HPDE6-E6E7 (cell line): ENCODE measurements around the gene OR2M5.

Experiments used
- DNase-seq: peaks from one replicate; pipeline ENCODE4 v3.0.0; 2011; ENCODE audit warnings: missing footprints; ENCODE audit errors: extremely low spot score

Gene OR2M5, protein sequence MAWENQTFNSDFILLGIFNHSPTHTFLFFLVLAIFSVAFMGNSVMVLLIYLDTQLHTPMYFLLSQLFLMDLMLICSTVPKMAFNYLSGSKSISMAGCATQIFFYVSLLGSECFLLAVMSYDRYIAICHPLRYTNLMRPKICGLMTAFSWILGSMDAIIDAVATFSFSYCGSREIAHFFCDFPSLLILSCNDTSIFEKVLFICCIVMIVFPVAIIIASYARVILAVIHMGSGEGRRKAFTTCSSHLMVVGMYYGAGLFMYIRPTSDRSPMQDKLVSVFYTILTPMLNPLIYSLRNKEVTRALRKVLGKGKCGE

DNA sequence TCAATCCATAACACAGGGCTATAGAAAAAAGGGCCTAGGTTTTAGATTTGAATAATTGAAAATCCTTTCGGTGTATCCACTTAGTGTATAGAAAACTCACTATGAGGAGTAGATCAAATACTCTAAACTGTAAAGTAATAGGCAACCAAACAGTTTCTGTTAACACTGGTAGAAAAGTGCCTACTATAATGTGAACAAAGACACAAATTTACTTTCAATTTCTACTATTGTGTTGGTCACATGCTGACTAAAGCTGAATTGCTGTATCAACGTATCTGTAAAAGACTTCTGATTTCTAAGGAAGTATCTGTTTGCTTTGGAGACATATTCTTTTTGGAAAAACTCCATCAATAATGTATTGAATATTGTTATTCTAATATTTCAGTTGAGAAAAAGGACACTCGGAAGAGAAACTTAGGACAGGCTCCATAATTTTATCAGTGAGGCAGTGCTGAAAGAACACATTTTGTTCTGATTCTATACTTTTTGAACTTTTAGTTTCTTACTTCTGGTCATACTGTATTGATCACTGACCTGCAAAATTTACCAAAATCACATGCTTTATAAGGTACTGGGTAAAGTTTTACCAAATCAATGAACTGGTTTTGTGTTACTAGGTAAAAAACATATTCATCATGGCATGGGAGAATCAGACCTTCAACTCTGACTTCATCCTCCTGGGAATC, at the start of gene OR2M5:
Gene OR2M5, plus strand, starts transcription at position 636 of the 686 bp plus-strand sequence. Its CDS starts 0 bp downstream, at position 636.
- DNase-seq, result no peak

DNA sequence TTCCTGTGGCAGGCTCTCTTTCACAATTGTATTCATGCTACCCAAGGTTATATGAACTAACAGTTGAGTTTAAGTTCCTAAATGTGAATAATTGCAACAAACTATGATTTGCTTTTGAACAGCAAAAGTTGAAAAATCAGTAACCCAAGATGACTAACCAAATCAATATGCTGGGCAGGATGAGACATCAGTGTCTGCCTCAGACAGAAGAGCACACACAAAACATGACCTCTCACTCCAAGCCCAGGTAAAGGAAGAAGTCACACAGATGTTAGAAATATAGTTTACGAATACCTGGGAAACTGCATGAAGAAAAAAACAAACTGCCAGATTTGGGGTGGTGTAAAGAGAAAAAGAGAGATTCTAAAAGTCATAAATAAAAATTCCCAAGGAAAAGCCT, 46.4 kb upstream of the OR2M5 start:
- DNase-seq, result no peak

DNA sequence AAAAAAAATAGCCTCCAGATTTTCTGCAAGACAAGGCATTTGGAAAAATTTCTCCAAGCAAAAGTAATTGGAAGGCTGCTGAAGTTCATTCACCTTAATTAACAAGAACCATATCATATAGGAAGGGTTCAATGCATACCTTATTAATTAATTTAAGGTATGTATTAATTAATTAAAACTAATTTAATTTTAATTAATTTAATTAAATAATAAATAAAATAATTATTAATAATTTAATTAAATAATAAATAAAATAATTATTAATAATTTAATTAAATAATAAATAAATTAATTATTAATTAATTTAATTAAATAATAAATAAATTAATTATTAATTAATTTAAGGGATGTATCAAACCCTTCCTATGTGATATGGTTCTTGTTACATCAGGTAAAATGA, 42.1 kb upstream of the OR2M5 start:
- DNase-seq, result no peak

DNA sequence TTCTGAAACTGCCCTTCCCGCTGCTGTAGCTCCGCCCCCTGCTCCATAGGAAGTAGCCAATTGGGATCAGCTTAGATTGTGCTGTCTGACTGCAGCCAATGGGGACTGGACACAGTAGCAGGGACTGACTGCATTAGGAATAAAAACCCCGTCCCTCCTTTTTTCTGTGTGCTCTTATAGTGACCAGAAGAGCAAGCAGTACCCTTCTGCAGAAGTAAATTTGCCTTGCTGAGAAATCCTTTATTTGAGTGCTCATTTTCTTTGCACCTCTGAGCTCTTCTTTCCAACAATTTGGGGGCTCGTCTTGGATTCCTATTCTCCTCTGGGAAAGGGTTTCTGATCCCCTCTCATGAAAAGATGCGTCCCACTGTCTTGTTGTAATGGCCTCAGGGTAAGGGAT, 33.8 kb upstream of the OR2M5 start:
- DNase-seq, result no peak

DNA sequence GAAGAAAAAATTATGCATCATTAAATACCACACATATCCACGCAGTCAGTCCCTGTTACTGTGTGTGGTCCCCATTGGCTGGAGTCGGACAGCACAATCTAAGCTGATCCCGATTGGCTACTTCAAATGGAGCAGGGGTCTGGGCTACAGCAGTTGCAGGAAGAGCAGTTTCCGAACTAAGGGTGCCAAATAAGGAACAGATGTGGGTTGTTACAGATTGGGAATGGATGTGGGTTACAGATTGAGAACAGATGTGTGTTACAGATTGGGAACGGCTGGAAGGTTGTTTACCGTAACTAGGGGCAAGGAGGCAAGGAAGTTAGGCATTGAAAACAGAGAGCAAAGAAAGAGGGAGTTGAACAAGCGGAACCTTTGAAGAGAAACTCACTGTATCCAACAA, 30.1 kb upstream of the OR2M5 start:
- DNase-seq, result no peak

DNA sequence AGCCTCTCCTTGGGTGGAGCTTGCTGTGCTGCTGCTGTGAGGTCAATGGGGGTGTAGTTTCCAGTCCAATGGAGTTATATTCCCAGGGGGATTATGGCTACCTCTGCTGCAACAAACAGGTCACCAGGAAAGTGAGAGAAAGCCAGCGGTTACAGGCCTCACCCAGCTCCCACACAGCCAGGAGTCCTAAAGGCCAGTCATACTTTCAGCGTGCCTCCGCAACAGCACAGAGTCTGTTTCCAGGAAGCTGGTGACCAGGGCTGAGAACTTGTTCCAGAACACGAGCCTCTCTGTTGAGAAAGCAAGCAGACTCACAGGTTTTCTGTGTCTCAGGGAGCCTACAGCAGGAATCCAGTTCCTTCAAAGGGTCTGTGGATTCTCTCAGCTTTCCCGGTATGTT, 17.3 kb upstream of the OR2M5 start:
- DNase-seq, result no peak

DNA sequence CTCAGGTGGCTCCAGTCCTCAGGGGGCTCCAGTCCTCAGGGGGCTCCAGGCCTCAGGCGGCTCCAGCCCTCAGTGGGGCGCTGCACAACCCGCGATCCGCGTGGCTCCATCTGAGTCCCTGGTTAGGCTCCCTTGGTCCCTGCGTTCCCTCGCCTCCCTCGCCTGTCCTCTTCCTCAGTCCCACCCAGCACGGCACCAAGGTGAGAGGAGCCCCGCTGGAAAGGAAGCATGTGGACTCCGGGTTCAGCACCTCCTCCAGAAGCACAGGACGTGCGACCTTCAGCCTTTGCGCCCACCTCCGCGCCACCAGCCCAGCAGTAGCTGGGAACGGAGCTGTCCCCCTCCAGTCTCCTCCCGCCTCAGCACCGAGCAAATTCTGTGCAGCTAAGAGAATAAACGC, 8.1 kb upstream of the OR2M5 start:
- DNase-seq, result no peak

DNA sequence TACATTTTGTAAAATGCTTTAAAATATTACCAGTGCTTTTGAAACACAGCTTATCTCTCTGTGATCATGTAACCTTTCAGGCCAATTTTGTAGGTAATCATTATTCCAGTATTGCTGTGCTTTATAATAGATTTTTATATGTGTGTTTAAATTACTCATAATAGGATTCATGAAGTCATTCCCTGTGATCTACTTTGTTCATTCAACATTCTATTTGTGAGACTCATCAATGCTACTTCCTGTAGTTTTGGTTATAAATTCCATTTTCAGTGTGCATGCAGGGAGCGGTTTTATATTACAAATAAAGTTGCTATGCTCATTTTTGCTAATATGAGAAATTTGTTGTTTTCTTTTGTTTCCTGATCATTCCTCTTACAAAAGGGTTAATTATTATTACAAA, 4.1 kb upstream of the OR2M5 start:
- no peak for DNase-seq

DNA sequence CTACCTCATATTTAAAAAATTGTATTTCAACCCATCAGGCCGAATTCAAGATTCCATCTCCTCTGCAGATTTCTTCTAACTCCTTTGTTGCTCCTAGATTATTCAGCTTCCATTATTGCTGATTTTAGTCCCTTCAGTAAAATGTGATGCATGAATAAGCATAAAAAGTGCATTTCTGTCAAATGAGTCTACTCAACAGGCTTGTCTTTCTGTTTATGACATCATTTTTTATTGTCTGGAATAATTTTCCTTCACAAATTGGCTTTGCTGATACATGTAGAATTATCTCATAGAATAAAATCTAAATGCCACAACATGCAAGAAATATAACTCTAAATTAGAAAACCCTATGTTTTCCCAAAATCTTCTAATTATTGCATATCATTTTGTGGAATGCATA, 1.6 kb upstream of the OR2M5 start:
- no peak for DNase-seq

DNA sequence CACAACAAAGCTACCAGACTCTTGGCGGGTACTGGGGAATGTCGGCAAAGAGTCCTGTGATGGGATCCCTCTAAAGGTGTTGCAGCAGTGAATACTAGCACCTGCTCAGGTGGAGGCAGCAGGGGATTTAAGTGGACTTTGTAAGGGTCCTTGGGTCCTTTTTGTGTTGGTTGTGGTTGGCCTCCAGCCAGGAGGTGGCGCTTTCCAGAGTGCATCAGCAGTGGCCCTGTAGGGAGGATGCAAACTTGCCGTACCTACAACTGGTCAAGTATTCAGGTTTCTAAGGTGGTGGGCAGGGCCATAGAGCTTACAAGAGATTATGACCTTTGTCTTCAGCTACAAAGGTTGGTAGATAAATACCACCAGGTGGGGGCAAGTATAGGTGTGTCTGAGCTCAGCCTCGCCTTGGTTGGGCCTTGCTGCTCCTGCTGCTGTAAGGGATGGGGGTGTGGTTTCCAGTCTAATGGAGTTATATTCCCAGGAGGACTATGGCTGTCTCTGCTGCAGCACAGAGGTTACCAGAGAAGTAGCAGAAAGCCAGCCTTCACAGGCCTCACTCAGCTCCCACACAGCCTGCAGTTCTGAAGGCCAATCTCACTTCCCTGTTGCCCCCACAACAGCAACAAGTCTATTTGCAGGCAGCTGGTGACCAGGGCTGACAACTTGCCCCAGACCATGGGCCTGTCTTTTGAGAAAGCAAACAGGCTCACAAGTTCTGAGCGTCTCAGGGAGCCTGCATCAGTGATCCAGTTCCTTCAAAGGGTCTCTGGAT, 7.3 kb downstream of the OR2M5 start:
- no peak for DNase-seq

DNA sequence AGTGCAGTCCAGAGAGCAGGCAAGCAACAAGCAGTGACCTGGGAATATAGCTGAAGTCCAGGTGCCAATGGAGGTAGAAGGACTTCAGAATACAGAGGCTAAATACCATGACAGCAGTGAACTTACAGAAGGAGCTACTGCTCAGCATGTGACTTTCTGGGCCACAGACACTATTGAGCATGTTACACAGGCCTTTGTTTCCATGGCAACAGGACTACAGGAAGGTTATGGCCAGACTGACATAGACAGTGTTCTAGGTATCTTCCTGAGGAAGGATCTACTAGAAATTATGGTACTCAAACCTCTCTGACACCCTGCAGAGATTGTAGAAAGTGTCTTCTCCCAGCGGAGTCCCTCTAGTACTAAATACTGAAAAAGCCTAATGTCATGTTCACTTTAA, 11.0 kb downstream of the OR2M5 start:
- DNase-seq, result no peak

DNA sequence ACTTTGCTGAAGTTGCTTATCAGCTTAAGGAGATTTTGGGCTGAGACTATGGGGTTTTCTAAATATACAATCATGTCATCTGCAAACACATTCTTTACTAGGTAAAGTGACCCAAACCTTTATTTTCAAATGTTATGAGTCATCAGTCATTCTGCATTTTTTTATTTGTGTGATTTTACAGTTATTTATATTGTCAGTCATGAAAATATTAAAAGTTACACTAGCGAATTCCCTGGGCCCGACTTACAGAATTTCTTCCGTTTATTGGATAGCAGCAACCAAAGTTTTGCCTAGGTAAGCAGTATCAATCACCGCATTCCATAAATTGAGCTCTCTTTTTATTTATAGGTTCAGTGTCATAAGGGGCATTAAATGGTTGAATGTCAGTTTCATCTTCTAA, 13.8 kb downstream of the OR2M5 start:
- no peak for DNase-seq

DNA sequence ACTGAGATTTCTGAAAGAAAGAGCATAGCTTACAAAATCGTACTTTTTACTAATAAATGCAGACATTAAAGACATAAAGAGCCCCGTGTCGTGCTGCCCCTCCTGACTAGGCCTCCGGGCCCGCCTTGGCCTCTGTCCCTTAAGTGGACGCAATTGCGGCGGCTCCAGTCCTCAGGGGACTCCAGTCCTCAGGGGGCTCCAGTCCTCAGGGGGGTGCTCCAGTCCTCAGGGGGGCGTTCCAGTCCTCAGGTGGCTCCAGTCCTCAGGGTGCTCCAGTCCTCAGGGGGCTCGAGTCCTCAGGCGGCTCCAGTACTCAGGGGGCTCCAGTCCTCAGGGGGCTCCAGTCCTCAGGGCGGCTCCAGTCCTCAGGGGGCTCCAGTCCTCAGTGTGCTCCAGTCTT, 19.1 kb downstream of the OR2M5 start:
- DNase-seq, result no peak

DNA sequence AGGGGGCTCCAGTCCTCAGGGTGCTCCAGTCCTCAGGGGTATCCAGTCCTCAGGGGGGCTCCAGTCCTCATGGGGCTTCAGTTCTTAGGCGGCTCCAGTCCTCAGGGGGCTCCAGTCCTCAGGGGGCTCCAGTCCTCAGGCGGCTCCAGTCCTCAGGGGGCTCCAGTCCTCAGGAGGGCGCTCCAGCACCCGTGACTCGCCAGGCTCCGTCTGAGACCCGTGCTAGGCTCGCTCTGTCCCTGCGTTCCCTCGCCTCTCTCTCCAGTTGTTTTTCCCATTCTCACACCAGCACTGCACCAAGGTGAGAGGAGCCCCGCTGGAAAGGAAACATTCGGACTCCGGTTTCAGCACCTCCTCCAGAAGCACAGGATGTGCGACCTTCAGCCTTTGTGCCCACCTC, 20.2 kb downstream of the OR2M5 start:
- DNase-seq, result no peak

DNA sequence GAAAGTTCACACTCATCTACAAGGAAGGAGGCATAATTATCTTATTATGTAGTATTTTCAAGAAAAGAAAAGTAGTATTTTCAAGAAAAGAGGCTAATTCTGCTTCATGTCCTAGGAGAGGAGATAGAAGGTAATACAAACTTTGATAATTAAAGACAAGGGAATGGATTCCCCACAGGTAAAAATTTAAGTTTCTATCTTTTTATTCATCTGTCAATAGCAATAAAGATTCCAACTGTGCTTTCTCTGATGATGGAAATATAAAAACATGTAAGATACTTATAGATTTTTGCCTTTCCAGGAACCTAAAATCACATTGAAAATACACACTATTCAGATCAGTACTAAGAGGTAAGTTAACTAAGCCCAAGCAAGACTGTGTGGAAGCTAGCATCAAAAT, 29.6 kb downstream of the OR2M5 start, which contains the start of gene OR2M2:
Gene OR2M2, plus strand, starts transcription at position 301 of the 400 bp plus-strand sequence. CDS start 5,165 bp downstream, outside the sequence.
- no peak for DNase-seq

DNA sequence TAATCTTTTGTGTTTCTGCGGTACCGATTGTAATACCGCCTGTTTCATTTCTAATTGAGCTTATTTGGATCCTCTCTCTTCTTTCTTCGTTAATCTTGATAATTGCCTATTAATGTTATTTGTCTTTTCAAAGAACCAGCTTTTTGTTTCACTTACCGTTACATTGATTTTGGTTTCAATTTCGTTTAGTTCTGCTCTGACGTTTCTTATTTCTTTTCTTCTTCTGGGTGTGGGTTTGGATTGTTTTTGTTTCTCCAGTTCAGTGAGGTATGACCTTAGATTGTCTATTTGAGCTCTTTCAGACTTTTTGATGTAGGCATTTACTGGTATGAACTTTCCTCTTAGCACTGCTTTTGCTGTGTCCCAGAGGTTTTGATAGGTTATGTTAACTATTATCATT, 39.0 kb downstream of the OR2M5 start:
- no peak for DNase-seq

DNA sequence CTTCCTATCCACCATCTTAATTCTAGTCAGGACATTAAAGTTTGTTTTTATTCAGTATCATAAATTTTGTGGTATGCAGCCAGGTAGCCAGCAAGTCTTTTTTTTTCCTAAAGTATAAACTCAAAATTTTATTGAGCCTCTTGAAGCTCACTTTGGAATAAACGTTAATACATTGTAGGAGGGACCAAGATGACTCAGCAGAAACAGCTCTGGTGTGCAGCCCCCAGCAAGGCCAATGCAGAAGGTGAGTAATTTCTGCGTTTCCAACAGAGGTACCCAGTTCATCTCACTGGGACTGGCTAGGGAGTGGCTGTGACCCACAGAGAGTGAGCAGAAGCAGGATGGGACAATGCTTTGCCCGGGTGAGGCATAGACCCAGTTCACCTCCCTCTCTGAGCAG, 42.4 kb downstream of the OR2M5 start:
- no peak for DNase-seq

DNA sequence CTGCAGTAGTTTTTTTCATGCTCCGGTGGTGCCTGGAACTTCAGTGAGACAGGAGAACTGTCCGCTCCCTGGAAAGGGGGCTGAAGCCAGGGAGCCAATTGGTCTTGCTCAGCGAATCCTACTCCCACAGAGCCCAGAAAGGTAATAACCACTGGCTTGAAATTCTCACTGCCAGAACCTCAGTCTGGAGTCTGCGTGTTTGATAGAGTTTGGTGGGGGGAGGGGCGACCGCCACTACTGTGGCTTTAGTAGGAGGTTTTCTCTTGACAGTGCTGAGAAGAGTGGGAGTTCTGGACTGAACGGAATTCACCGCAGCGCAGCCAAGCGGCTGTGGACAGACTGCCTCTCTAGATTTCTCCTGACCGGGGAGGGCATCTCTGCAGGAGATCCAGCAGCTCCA, 44.1 kb downstream of the OR2M5 start:
- no peak for DNase-seq

DNA sequence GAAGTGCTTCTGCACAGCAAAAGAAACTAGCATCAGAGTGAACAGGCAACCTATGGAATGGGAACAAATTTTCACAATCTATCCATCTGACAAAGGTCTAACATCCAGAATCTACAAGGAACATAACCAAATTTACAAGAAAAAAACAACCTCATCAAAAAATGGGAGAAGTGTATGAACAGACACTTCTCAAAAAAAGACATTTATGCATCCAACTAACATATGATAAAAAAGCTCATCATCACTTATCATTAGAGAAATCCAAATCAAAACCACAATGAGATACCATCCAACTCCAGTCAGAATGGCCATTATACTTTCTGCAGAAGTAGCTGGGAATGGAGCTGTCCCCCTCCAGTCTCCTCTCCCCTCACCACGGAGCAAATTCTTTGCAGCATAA, 49.2 kb downstream of the OR2M5 start:
- DNase-seq, result no peak
